A549 treated with ZK216348 at 1 μM for 4 hours (cell line): ENCODE results near the gene ODAM. TPM values are rescaled to one million over a fixed set of nuclear protein-coding genes. Genes with fewer than 3 reads are reported as not detected.

Experiments used
- total RNA-seq: library from RNA; stranded (reverse); fragments of 200-300 nt; extraction: Qiagen RNA extraction; gene quantifications from 5 replicates; pipeline ENCODE4 v1.2.3, GENCODE V29; 2022; ENCODE audit warnings: low read depth

ODAM gene, protein sequence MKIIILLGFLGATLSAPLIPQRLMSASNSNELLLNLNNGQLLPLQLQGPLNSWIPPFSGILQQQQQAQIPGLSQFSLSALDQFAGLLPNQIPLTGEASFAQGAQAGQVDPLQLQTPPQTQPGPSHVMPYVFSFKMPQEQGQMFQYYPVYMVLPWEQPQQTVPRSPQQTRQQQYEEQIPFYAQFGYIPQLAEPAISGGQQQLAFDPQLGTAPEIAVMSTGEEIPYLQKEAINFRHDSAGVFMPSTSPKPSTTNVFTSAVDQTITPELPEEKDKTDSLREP
- not detected in 5 replicates for total RNA-seq

DNA sequence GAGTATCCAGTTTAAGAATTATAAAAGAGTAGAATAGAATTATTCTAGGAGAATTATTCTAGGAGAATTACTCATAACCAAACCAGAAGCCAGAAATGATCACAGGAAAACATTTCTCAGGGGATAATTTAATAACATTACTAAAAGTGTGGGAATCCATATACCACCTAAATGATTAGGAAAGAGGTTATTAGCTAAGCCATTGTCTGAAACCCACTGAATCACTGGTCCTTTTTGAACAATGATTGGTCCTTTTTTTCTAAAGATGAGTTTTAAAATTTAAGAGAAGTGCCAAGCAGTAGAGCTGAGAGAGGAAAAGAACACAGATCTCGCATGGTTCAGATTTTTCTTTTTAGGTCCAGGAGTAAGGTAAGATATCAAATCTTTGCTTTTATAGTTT is at the start of gene ODAM:
Gene ODAM (plus strand): TSS at position 301 of the 400 bp plus-strand sequence. CDS start 819 bp downstream, outside the sequence.

DNA sequence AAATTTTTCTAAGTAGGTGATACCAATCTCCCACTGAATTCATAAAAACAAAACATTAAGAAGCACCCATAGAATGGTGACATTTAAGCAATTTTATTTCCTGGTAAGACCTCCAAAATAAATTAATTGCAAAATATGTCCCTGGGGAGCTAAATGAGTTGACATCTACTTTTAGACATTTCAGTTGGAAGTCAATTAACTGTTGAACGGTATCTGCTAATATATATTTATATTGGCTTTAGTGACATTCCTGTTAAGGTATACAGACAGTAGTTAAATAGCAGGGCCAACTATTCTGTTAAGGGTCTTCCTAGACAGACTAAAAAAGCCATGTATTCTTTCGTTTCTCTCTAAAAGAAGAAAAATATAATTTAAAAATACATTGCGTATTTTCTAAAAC is 41.6 kb upstream of the ODAM start, which contains the start of gene PRR27:
Gene PRR27 (plus strand): TSS at position 301 of the 400 bp plus-strand sequence. CDS start 139 bp downstream, outside the sequence.

DNA sequence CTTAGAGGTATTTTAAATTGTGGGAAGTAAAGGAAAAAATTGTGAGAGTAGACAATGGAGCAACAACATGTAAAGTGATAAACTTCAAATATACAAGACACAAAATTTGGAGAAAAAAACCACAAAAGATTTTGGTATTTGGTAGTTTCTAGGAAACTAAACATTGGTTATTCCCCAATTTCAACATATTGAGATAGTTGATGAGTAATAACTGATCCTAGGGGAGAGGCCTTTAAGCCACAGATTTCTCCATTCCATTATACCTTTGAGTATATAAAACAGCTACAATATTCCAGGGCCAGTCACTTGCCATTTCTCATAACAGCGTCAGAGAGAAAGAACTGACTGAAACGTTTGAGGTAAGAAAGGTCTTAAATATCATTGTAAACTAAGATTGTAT is 30.3 kb downstream of the ODAM start, which contains the start of gene FDCSP:
Gene FDCSP (plus strand): TSS at position 301 of the 400 bp plus-strand sequence. CDS start 5,071 bp downstream, outside the sequence.

DNA sequence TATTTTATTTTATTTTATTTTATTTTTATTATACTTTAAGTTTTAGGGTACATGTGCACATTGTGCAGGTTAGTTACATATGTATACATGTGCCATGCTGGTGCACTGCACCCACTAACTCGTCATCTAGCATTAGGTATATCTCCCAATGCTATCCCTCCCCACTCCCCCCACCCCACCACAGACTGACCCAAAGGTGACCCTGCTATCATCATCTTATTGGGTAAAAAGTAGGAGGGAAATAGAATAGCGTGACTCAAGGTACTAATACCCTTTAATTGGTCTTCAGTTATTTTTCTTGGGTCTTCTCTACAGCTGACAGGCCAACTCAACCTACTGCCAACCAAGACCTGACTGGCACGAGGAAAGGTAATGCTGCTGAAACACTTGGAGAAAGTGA is 46.8 kb downstream of the ODAM start, which contains the start of gene CSN3:
Gene CSN3 (plus strand): TSS at position 301 of the 400 bp plus-strand sequence. CDS start 2,223 bp downstream, outside the sequence.

Other genes starting within 250 kb of the ODAM start
- gene CSN2, start 230.0 kb upstream of the ODAM start, total RNA-seq = not detected in 5 replicates
- gene STATH, start 199.8 kb upstream of the ODAM start, total RNA-seq = not detected in 5 replicates
- not detected in 5 replicates for gene HTN3, start 167.3 kb upstream of the ODAM start, total RNA-seq
- gene HTN1, start 145.3 kb upstream of the ODAM start, total RNA-seq = not detected in 5 replicates
- not detected in 5 replicates for gene PRR27, start 41.5 kb upstream of the ODAM start, total RNA-seq
- not detected in 5 replicates for gene FDCSP, start 30.4 kb downstream of the ODAM start, total RNA-seq
- gene CSN3, start 46.9 kb downstream of the ODAM start, total RNA-seq = not detected in 5 replicates
- gene CABS1, start 139.3 kb downstream of the ODAM start, total RNA-seq = not detected in 5 replicates
- gene SMR3A, start 165.0 kb downstream of the ODAM start, total RNA-seq = not detected in 5 replicates
- not detected in 5 replicates for gene SMR3B, start 187.4 kb downstream of the ODAM start, total RNA-seq
- gene OPRPN, start 202.2 kb downstream of the ODAM start, total RNA-seq = not detected in 5 replicates